ENCODE data around the gene DOCK6.
"Not testable (repeated sequence)": the region's sequence is repeated elsewhere in the genome, so short reads cannot be mapped to it uniquely, and the experiment has no call there.

DOCK6 gene

GRCh38 chr19:11179716-11180297 lies 82.5 kb downstream of the DOCK6 start:
- DNase-seq (ENCODE audit: low read depth, low spot score) = no peak
- no peak overlapping the region for H3K4me3 ChIP-seq (ENCODE audit: low read depth, low read length)
- no peak for TF ChIP-seq CTCF (IDR thresholded peaks at IDR 0.05; ENCODE audit: low read depth, low read length)
- in situ Hi-C loops (cut with HindIII; ENCODE audit: low sequenced_read_pairs) = no loop called here

DNA sequence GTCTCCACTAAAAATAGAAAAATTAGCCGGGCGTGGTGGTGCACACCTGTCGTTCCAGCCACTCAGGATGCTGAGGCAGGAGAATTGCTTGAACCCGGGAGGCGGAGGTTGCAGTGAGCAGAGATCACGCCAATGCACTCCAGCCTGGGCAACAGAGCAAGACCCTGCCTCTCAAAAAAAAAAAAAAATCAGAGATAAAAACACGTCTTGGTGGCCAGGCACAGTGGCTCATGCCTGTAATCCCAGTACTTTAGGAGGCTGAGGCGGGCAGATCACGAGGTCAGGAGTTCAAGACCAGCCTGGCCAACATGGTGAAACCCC lies 83.2 kb downstream of the DOCK6 start:
- H3K4me3 ChIP-seq (ENCODE audit: low read depth, low read length); DNase-seq (ENCODE audit: low read depth, low spot score); in situ Hi-C loops (cut with HindIII; ENCODE audit: low sequenced_read_pairs): not testable (repeated sequence)

DNA sequence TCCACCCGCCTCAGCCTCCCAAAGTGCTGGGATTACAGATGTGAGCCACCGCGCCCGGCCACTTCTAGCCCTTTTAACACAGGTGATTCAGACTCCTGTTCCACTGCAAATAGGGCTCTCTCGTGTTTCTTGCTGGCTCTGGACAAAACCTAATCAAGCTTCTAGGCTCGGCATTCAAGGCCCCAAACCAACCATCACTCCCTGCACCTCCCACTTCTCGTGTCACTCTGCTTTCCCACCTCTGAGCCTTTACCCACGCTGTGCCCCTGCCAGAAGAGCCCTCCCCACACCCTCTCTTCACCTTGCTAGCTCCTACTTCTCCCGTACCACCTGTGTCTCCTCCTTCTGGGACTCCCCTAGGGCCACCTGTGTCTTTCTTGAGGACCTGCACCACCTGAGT lies 84.7 kb downstream of the DOCK6 start:
- no peak overlapping the region for H3K4me3 ChIP-seq (ENCODE audit: low read depth, low read length)
- no peak for DNase-seq (ENCODE audit: low read depth, low spot score)
- in situ Hi-C loops (cut with HindIII; ENCODE audit: low sequenced_read_pairs) = no loop called here
- no peak for TF ChIP-seq CTCF (IDR thresholded peaks at IDR 0.05; ENCODE audit: low read depth, low read length)

DNA sequence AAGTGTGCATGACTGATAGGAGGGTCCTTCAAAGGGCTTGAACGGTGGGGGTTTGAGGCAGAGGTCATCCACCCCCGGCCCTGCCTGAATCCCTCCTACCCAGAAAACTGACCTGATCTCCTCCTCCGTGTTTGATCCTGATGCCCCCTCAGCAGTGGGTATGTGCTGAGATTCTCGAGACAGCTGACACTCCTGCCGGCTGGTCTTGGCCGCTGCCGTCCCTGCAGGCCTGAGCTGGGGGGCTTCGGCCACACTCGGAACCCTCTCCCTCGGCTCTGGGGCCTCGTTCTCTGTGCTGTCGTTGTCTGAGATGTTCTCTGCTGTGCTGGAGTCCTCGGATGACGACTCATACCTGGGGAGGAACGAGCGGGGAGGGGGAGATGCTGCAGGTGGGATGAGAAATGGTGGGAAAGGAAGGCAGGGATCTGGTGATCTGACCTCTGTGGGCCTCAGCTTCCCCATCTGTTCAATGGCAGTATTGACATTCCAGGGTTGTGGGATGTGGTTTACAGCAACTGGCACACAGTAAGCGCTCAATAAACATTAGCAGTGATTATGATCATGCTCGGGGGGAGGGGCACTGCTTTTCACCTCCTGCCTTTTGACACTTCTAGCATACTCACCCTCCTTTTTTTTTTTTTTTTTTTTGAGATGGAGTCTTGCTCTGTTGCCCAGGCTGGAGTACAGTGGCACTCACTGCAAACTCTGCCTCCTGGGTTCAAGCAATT lies 85.7 kb downstream of the DOCK6 start:
- TF ChIP-seq CTCF (IDR thresholded peaks at IDR 0.05; ENCODE audit: low read depth, low read length) = no peak
- H3K4me3 ChIP-seq (ENCODE audit: low read depth, low read length) = no peak overlapping the region
- DNase-seq (ENCODE audit: low read depth, low spot score) = no peak
- in situ Hi-C loops (cut with HindIII; ENCODE audit: low sequenced_read_pairs) = no loop called here

DNA sequence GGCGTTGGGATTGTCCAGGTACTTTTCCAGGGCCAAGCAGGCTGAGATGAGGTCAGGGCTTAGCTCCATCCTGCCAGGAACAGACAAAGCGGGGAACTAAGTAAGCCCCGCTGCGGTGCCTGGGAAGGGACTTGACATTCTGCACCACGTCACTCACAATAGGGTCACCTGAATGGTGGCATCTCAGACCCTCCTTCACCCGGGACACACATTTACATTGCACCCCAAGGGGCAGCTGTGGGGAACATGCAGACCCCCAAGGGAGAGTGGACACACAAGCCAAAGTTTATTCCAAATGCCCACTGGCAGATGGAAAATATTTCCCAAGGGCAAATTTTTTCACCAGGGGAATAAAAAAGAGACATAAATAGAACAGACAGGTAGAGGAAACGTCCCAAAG lies 86.4 kb downstream of the DOCK6 start:
- in situ Hi-C loops (cut with HindIII; ENCODE audit: low sequenced_read_pairs) = no loop called here
- TF ChIP-seq CTCF (IDR thresholded peaks at IDR 0.05; ENCODE audit: low read depth, low read length) = no peak
- DNase-seq (ENCODE audit: low read depth, low spot score) = no peak
- H3K4me3 ChIP-seq (ENCODE audit: low read depth, low read length) = no peak overlapping the region

- no peak overlapping the region for H3K4me3 ChIP-seq (ENCODE audit: low read depth, low read length)
- no peak for DNase-seq (ENCODE audit: low read depth, low spot score)
- in situ Hi-C loops (cut with HindIII; ENCODE audit: low sequenced_read_pairs) = no loop called here
- no peak for TF ChIP-seq CTCF (IDR thresholded peaks at IDR 0.05; ENCODE audit: low read depth, low read length)
Observed at GRCh38 chr19:11174336-11174735, 88.0 kb downstream of the DOCK6 start.

GRCh38 chr19:11173516-11174155 lies 88.7 kb downstream of the DOCK6 start:
- no peak for DNase-seq (ENCODE audit: low read depth, low spot score)
- H3K4me3 ChIP-seq (ENCODE audit: low read depth, low read length) = no peak overlapping the region
- in situ Hi-C loops (cut with HindIII; ENCODE audit: low sequenced_read_pairs) = no loop called here
- no peak for TF ChIP-seq CTCF (IDR thresholded peaks at IDR 0.05; ENCODE audit: low read depth, low read length)
